ENCODE results near the gene SLC16A6. TPM values are rescaled to one million over a fixed set of nuclear protein-coding genes. Genes with fewer than 3 reads are reported as not detected.

The SLC16A6 gene
- total RNA-seq, 1 experiment from 2014 or later, result 1.4 TPM

DNA sequence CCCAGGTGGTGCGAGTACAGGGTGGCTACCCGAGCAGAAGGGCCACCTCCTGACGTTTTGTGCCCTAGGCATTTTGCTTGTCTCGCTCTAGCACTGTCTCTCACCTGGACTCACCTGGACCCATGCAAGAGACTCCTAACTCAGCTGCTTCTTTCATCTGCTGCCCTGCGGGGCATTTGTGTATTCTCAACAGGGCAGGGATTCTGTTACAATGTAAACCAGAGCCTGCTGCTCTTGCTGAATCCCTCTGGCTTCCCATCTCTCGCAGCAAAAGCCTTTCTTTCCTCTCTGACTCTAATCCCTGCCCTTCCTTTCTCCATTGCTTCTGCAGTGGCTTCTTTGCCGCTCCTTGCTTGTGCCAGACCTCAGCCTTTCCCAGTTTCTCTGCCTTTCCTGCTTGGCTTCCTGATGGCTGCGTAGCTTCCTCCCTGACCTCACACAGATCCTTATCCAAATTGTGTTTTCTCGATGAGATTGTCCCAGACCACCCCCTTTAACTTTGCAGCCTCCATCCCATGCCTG, 10.6 kb upstream of the SLC16A6 start:
- CTCF ChIA-PET, result no interaction called here
- no peaks in the 10 kb centered on the region for H3K27me3 ChIP-seq (ENCODE audit: low read length)
- no peaks in the 10 kb centered on the region for H3F3A ChIP-seq (ENCODE audit: low read length, unreplicated experiment)
- H3K4me2 ChIP-seq (ENCODE audit: low read length), result no peak overlapping the region
- 0 out of 2 replicates have a peak overlapping the region, but pooled peaks have one; percentile 2 for H2AFZ ChIP-seq (ENCODE audit: low read length)
- H3K4me1 ChIP-seq (ENCODE audit: insufficient read depth, low read length), result peaks cover 6% of the 10 kb centered on the region
- POLR2A ChIA-PET (ENCODE audit: unreplicated experiment), result no interaction called here
- no peaks in the 10 kb centered on the region for H4K20me1 ChIP-seq (ENCODE audit: low read length)
- no peaks in the 10 kb centered on the region for H3K36me3 ChIP-seq (ENCODE audit: low read depth, low read length)
- no peak for TF ChIP-seq EZH2phosphoT487 (IDR thresholded peaks at IDR 0.05; ENCODE audit: borderline replicate concordance, low read length)
- no peak for TF ChIP-seq EZH2 (IDR thresholded peaks at IDR 0.05; ENCODE audit: low read length, unreplicated experiment)
- TF ChIP-seq, protein P1, sequence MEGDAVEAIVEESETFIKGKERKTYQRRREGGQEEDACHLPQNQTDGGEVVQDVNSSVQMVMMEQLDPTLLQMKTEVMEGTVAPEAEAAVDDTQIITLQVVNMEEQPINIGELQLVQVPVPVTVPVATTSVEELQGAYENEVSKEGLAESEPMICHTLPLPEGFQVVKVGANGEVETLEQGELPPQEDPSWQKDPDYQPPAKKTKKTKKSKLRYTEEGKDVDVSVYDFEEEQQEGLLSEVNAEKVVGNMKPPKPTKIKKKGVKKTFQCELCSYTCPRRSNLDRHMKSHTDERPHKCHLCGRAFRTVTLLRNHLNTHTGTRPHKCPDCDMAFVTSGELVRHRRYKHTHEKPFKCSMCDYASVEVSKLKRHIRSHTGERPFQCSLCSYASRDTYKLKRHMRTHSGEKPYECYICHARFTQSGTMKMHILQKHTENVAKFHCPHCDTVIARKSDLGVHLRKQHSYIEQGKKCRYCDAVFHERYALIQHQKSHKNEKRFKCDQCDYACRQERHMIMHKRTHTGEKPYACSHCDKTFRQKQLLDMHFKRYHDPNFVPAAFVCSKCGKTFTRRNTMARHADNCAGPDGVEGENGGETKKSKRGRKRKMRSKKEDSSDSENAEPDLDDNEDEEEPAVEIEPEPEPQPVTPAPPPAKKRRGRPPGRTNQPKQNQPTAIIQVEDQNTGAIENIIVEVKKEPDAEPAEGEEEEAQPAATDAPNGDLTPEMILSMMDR (conservative IDR thresholded peaks at IDR 0.05; ENCODE audit: low read depth, low read length), result no peak
- intact Hi-C loops (cut with micrococcal nuclease), result no loop called here
- no peak overlapping the region for H3K27ac ChIP-seq (ENCODE audit: low read length)
- no peaks in the 10 kb centered on the region for H3K9me2 ChIP-seq (replicated peaks; ENCODE audit: low read length)
- BruUV-seq (replicated peaks), result no TSS peak
- H3K9ac ChIP-seq (ENCODE audit: low read length), result no peak overlapping the region
- ATAC-seq (0 out of 2 replicates have a peak, but pooled peaks have one; percentile 13), DNase-seq (no peak)
- H3K9me3 ChIP-seq (ENCODE audit: low read length), result no peaks in the 10 kb centered on the region
- H3K4me3 ChIP-seq (ENCODE audit: low read length), result no peak overlapping the region
- H3K79me2 ChIP-seq (ENCODE audit: low read length), result no peaks in the 10 kb centered on the region

DNA sequence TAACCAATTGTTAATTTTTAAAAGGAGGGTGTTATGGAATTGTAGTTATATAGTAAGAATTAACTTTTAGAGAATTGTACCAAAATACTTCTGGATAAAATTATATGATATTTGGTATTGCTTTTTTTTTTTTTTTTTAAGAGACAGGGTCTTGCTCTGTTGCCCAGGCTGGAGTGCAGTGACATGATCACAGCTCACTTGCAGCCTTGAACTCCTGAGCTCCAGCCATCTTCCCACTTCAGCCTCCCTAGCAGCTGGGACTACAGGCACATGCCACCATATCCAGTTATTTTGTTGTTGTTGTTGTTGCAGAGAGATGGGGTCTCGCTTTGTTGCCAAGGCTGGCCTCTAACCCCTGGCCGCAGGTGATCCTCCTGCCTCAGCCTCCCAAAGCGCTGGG, 8.9 kb upstream of the SLC16A6 start:
- Histone ChIP-seq H3F3A (ENCODE audit: low read length, unreplicated experiment) (no peaks in the 10 kb centered on the region), H3K27ac (ENCODE audit: low read length) (no peak overlapping the region), H3K36me3 (ENCODE audit: low read depth, low read length) (no peaks in the 10 kb centered on the region), H3K79me2 (ENCODE audit: low read length) (no peaks in the 10 kb centered on the region), H3K4me3 (ENCODE audit: low read length) (no peak overlapping the region), H2AFZ (ENCODE audit: low read length) (no peak overlapping the region), H3K4me1 (ENCODE audit: insufficient read depth, low read length) (peaks cover under 1% of the 10 kb centered on the region; the same call in 1 of the 2 replicates), H4K20me1 (ENCODE audit: low read length) (no peaks in the 10 kb centered on the region), H3K9me3 (ENCODE audit: low read length) (no peaks in the 10 kb centered on the region), H3K27me3 (ENCODE audit: low read length) (no peaks in the 10 kb centered on the region), H3K4me2 (ENCODE audit: low read length) (no peak overlapping the region), H3K9ac (ENCODE audit: low read length) (no peak overlapping the region), H3K9me2 (replicated peaks; ENCODE audit: low read length) (no peaks in the 10 kb centered on the region)
- intact Hi-C loops (cut with micrococcal nuclease), result no loop called here
- ChIA-PET CTCF (no interaction called here), POLR2A (ENCODE audit: unreplicated experiment) (no interaction called here)
- ATAC-seq, result no peak
- BruUV-seq (replicated peaks), result no TSS peak
- TF ChIP-seq EZH2 (IDR thresholded peaks at IDR 0.05; ENCODE audit: low read length, unreplicated experiment), result no peak
- TF ChIP-seq EZH2phosphoT487 (IDR thresholded peaks at IDR 0.05; ENCODE audit: borderline replicate concordance, low read length), result no peak
- TF ChIP-seq, protein P1 (conservative IDR thresholded peaks at IDR 0.05; ENCODE audit: low read depth, low read length), result no peak
- no peak for DNase-seq

DNA sequence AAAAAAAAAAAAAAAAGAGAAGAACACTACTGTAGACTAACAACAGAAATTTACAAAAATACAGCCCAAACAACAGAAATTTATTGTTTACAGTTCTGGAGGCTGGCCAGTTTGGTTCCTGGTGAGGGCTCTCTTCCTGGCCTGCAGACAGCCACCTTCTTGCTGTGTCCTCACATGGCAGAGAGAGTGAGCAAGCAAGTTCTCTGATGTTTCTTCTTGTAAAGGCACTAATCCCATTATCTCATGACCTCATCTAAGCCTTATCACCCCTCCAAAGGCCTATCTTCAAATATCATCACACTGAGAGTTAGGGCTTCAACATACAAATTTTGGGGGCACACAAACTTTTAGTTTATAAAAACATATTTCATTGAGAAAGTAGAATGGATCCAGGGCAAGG, 7.7 kb upstream of the SLC16A6 start:
- Histone ChIP-seq H3K9me3 (ENCODE audit: low read length) (no peaks in the 10 kb centered on the region), H3K9ac (ENCODE audit: low read length) (no peak overlapping the region), H2AFZ (ENCODE audit: low read length) (no peak overlapping the region), H3K4me1 (ENCODE audit: insufficient read depth, low read length) (no peaks in the 10 kb centered on the region), H3K36me3 (ENCODE audit: low read depth, low read length) (no peaks in the 10 kb centered on the region), H3K9me2 (replicated peaks; ENCODE audit: low read length) (no peaks in the 10 kb centered on the region), H3K4me2 (ENCODE audit: low read length) (no peak overlapping the region), H3K79me2 (ENCODE audit: low read length) (no peaks in the 10 kb centered on the region), H3K27ac (ENCODE audit: low read length) (no peak overlapping the region), H3K4me3 (ENCODE audit: low read length) (no peak overlapping the region), H3K27me3 (ENCODE audit: low read length) (no peaks in the 10 kb centered on the region), H3F3A (ENCODE audit: low read length, unreplicated experiment) (no peaks in the 10 kb centered on the region), H4K20me1 (ENCODE audit: low read length) (no peaks in the 10 kb centered on the region)
- ChIA-PET CTCF (no interaction called here), POLR2A (ENCODE audit: unreplicated experiment) (no interaction called here)
- intact Hi-C loops (cut with micrococcal nuclease), result no loop called here
- ATAC-seq (no peak), DNase-seq (no peak)
- no peak for TF ChIP-seq EZH2 (IDR thresholded peaks at IDR 0.05; ENCODE audit: low read length, unreplicated experiment)
- TF ChIP-seq EZH2phosphoT487 (IDR thresholded peaks at IDR 0.05; ENCODE audit: borderline replicate concordance, low read length), result no peak
- TF ChIP-seq, protein P1 (conservative IDR thresholded peaks at IDR 0.05; ENCODE audit: low read depth, low read length), result no peak
- BruUV-seq (replicated peaks), result no TSS peak

Measured in PC-3 (cell line).